RWPE1 (cell line): ENCODE data around the gene EBF4.

Experiments used
- CTCF ChIA-PET: fragments of 350-600 bp; sonication (Branson Sonifier 250); formaldehyde crosslinking; extraction: SDS; loops from one replicate; lab custom pipeline; 2021; lab: Yijun Ruan, JAX
- POLR2A ChIA-PET: fragments of 400-600 bp; formaldehyde crosslinking; extraction: SDS; loops from one replicate; lab custom pipeline; 2020; ENCODE audit warnings: antibody characterized with exemption; ENCODE audit not compliant: low non-redundant PET; lab: Yijun Ruan, JAX
- DNase-seq: peaks from one replicate; pipeline ENCODE4 v3.0.0; 2012; ENCODE audit warnings: low spot score
- H3K27ac ChIP-seq: fragments of 450-650 bp; 2 replicates; pipeline ENCODE4 v1.5.1; 2017
- CTCF ChIP-seq: fragments of 450-650 bp; conservative IDR thresholded peaks from 2 replicates; pipeline ENCODE4 v1.5.1; 2017; ENCODE audit warnings: low read depth, mild to moderate bottlenecking

EBF4 gene

GRCh38 chr20:2697768-2698167 is 5.2 kb downstream of the EBF4 start:
- POLR2A ChIA-PET: no interaction called here
- no peak for DNase-seq
- no peak overlapping the region for H3K27ac ChIP-seq
- TF ChIP-seq CTCF: no peak
- CTCF ChIA-PET: interaction anchor here (0.6 to 1.0 kb wide), 2 partner anchors 15 to 155 kb away, joined by 3 read pairs; no protein-coding TSS in a partner anchor

GRCh38 chr20:2698186-2698817 is 5.7 kb downstream of the EBF4 start:
- no peak for TF ChIP-seq CTCF
- POLR2A ChIA-PET: no interaction called here
- CTCF ChIA-PET: interaction anchor here (0.6 kb wide), 1 partner anchor 15 kb away, joined by 3 read pairs; no protein-coding TSS in a partner anchor
- DNase-seq: no peak
- H3K27ac ChIP-seq: no peak overlapping the region

- DNase-seq: no peak
- ChIA-PET CTCF (interaction anchor here (0.5 kb wide), 1 partner anchor 16 kb away, joined by 3 read pairs; no protein-coding TSS in a partner anchor), POLR2A (no interaction called here)
- no peak overlapping the region for H3K27ac ChIP-seq
- no peak for TF ChIP-seq CTCF
These were observed 6.3 kb downstream of the EBF4 start for GRCh38 chr20:2698912-2699311.

- no peak for DNase-seq
- no peak overlapping the region for H3K27ac ChIP-seq
- ChIA-PET CTCF (interaction anchor here (0.5 to 0.8 kb wide), 4 partner anchors 42 to 194 kb away, joined by 3 to 4 read pairs (median 3); no protein-coding TSS in a partner anchor), POLR2A (no interaction called here)
- TF ChIP-seq CTCF: no peak
These were observed 7.3 kb downstream of the EBF4 start for GRCh38 chr20:2699775-2700413.

GRCh38 chr20:2700913-2701620 is 8.5 kb downstream of the EBF4 start:
- H3K27ac ChIP-seq: no peak overlapping the region
- ChIA-PET POLR2A (no interaction called here), CTCF (interaction anchor here (1.3 kb wide), 1 partner anchor 12 kb away, joined by 4 read pairs; no protein-coding TSS in a partner anchor)
- DNase-seq: no peak
- TF ChIP-seq CTCF: no peak

- no peak overlapping the region for H3K27ac ChIP-seq
- DNase-seq: no peak
- CTCF ChIA-PET: interaction anchor here (1.3 kb wide), 1 partner anchor 12 kb away, joined by 4 read pairs; no protein-coding TSS in a partner anchor
- POLR2A ChIA-PET: no interaction called here
- TF ChIP-seq CTCF: no peak
These were observed 9.1 kb downstream of the EBF4 start for GRCh38 chr20:2701671-2702081.
